Right lobe of liver (tissue), 4 donors: ENCODE measurements around the gene GSTO2.

Source experiments
- CTCF ChIP-seq, 4 donors: fragments of 200-600 bp in 3 of 4; fragments of 450-650 bp in 1 of 4; IDR thresholded peaks; one replicate each; pipeline versions ENCODE4 v1.5.1 to v1.8.0; 2016 to 2022; ENCODE audit warnings: antibody characterized with exemption in 4 of 4, mild to moderate bottlenecking in 2 of 4
- POLR2A ChIP-seq: fragments of 450-650 bp; IDR thresholded peaks from one replicate; pipeline ENCODE4 v1.6.1; 2017; ENCODE audit warnings: antibody characterized with exemption, mild to moderate bottlenecking
- donor health status: DM: no; HTN: no; CAD: no.
- donor health status: DM: no; HTN: no; CAD: no.
- donor health status: DM: no; HTN: yes; CAD: no.

- TF ChIP-seq CTCF (IDR thresholded peaks at IDR 0.05) (no peak), POLR2A (no peak)
Measured at GRCh38 chr10:104232613-104233102, 36.3 kb upstream of the GSTO2 start.
